Ishikawa (cell line): ENCODE results near the gene NEO1.

Experiments used
- CEBPB ChIP-seq: IDR thresholded peaks from 2 replicates; pipeline ENCODE4 v1.6.1; 2012
- CREB1 ChIP-seq: IDR thresholded peaks from 2 replicates; pipeline ENCODE4 v1.6.1; 2012; ENCODE audit warnings: low read depth
- EGR1 ChIP-seq: IDR thresholded peaks from 2 replicates; pipeline ENCODE4 v1.6.1; 2012
- EP300 ChIP-seq: IDR thresholded peaks from 2 replicates; pipeline ENCODE4 v1.6.1; 2012; ENCODE audit warnings: borderline replicate concordance
- FOXM1 ChIP-seq: IDR thresholded peaks from 2 replicates; pipeline ENCODE4 v1.6.1; 2012; ENCODE audit warnings: low read depth, borderline replicate concordance
- NFIC ChIP-seq: IDR thresholded peaks from 2 replicates; pipeline ENCODE4 v1.6.1; 2012
- RAD21 ChIP-seq: IDR thresholded peaks from 2 replicates; pipeline ENCODE4 v1.6.1; 2012; ENCODE audit warnings: low read depth
- TAF1 ChIP-seq: IDR thresholded peaks from 2 replicates; pipeline ENCODE4 v1.6.1; 2012; ENCODE audit warnings: low read depth, mild to moderate bottlenecking
- TCF12 ChIP-seq: IDR thresholded peaks from 2 replicates; pipeline ENCODE4 v1.6.1; 2012; ENCODE audit warnings: low read depth
- TEAD4 ChIP-seq: IDR thresholded peaks from 2 replicates; pipeline ENCODE4 v1.6.1; 2012
- USF1 ChIP-seq: IDR thresholded peaks from 2 replicates; pipeline ENCODE4 v1.6.1; 2012
- YY1 ChIP-seq: IDR thresholded peaks from 2 replicates; pipeline ENCODE4 v1.6.1; 2012; ENCODE audit warnings: low read depth
- ZBTB7A ChIP-seq: IDR thresholded peaks from 2 replicates; pipeline ENCODE4 v1.6.1; 2012; ENCODE audit warnings: low read depth
- TF ChIP-seq, protein P1 (sequence below): IDR thresholded peaks from 2 replicates; pipeline ENCODE4 v1.6.1; 2012; ENCODE audit warnings: low read depth, mild to moderate bottlenecking
- TF ChIP-seq, protein P2 (sequence below): IDR thresholded peaks from 2 replicates; pipeline ENCODE4 v1.6.1; 2012

NEO1 gene

DNA sequence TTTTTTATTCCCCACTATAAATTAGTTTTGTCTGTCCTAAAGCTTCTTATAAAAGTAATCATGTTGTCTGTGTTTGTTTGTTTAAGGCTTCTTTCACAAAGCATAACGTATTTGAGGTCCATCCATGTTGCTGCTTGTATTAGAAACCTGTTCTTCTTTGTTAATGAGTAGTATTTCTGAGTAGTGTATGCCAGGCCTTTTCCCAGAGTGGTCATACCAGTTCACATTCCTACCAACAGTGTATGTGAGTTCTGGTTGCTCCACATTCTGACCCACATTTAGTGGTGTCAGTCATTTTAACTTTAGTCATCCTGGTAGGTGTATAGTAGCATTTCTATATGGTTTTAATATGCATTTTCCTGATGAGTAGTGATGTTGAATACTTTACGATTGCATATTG lies 98.6 kb downstream of the NEO1 start:
- TF ChIP-seq EP300: no peak
- TF ChIP-seq NFIC: no peak
- no peak for TF ChIP-seq USF1
- TF ChIP-seq TCF12: no peak
- no peak for TF ChIP-seq CREB1
- no peak for TF ChIP-seq YY1
- TF ChIP-seq, protein P1, sequence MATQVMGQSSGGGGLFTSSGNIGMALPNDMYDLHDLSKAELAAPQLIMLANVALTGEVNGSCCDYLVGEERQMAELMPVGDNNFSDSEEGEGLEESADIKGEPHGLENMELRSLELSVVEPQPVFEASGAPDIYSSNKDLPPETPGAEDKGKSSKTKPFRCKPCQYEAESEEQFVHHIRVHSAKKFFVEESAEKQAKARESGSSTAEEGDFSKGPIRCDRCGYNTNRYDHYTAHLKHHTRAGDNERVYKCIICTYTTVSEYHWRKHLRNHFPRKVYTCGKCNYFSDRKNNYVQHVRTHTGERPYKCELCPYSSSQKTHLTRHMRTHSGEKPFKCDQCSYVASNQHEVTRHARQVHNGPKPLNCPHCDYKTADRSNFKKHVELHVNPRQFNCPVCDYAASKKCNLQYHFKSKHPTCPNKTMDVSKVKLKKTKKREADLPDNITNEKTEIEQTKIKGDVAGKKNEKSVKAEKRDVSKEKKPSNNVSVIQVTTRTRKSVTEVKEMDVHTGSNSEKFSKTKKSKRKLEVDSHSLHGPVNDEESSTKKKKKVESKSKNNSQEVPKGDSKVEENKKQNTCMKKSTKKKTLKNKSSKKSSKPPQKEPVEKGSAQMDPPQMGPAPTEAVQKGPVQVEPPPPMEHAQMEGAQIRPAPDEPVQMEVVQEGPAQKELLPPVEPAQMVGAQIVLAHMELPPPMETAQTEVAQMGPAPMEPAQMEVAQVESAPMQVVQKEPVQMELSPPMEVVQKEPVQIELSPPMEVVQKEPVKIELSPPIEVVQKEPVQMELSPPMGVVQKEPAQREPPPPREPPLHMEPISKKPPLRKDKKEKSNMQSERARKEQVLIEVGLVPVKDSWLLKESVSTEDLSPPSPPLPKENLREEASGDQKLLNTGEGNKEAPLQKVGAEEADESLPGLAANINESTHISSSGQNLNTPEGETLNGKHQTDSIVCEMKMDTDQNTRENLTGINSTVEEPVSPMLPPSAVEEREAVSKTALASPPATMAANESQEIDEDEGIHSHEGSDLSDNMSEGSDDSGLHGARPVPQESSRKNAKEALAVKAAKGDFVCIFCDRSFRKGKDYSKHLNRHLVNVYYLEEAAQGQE: no peak
- TF ChIP-seq TAF1: no peak
- TF ChIP-seq CEBPB: no peak
- TF ChIP-seq TEAD4: no peak
- TF ChIP-seq RAD21: no peak
- no peak for TF ChIP-seq EGR1
- TF ChIP-seq, protein P2, sequence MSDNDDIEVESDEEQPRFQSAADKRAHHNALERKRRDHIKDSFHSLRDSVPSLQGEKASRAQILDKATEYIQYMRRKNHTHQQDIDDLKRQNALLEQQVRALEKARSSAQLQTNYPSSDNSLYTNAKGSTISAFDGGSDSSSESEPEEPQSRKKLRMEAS: no peak
- no peak for TF ChIP-seq FOXM1
- TF ChIP-seq ZBTB7A: no peak

DNA sequence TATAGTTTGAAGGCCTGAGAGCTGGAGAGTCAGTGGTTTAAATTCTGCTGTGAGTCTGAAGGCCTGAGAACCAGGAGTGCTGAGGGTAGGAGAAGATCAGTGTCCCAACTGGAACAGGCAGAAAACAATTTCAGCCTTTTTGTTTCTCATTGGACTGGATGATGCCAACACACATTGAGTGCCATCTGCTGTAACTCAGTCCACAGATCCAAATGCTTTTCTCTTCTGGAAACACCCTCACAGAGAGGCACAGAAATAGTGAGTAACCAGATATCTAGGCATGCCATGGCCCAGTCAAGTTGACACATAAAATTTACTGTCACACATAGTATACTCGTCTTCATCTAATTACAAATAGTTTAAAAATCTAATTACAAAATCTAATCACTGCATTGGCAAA lies 100.8 kb downstream of the NEO1 start:
- TF ChIP-seq EP300 (no peak), YY1 (no peak), FOXM1 (no peak), NFIC (no peak), EGR1 (no peak), RAD21 (no peak), TCF12 (no peak), USF1 (no peak), CEBPB (no peak), ZBTB7A (no peak), CREB1 (no peak), TAF1 (no peak), TEAD4 (no peak)
- TF ChIP-seq, protein P1: no peak
- TF ChIP-seq, protein P2: no peak

GRCh38 chr15:73153447-73153846 lies 101.2 kb downstream of the NEO1 start:
- TF ChIP-seq USF1 (no peak), EP300 (no peak)

DNA sequence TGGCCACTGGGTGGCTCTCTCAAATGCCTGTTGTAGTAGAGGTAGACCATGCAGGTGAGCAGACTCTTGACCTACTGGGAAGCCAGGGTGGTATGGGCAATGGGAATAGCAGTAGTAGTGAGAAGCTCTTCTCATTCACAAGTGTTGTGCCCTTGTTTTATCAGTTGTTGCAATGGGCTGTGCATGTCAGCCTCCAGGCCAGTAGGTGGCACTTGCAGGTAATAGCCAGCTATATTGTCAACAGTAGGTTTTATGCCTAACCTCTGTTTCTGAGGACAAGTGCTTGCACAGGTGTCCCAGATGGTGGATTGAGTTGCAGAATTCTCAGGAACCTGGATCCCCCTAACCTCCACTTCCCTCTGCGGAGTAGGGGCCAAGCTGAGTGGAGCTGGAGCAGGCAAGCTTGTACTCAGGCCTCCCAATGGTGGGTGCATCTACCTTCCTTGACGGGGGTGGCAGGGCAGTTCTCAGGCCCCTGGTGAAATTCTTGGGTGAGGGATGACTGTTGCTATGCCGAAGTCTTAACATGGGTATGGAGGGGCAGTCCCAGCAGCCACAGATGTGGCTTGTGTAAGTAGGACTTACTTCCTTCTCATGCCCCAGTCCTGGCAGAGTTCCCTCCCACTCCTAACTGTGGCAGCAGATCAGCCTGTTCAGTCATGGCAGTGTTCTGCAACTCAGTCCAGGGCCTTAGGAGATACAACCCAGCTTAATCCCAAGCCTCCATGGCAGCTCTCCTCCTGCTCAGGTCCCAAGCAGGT lies 104.3 kb downstream of the NEO1 start:
- TF ChIP-seq USF1 (no peak), YY1 (no peak), TCF12 (no peak), FOXM1 (no peak), CEBPB (no peak), ZBTB7A (no peak), TEAD4 (no peak), TAF1 (no peak), RAD21 (no peak)
- TF ChIP-seq, protein P1: no peak
